B cell (primary cell): ENCODE results near the gene TTC21A. TPM values are rescaled to one million over a fixed set of nuclear protein-coding genes. Genes with fewer than 3 reads are reported as not detected.

Experiments used
- ATAC-seq: fragments of 200-7000 bp; cut with Tn5 transposase; one replicate; pipeline ENCODE4 v1.10.0; 2021; ENCODE audit warnings: low read depth, mild to moderate bottlenecking, moderate number of reproducible peaks, moderate library complexity
- CTCF ChIA-PET: fragments of 350-600 bp; sonication (Branson Sonifier 250); formaldehyde crosslinking; loops from one replicate; lab custom pipeline; 2021; ENCODE audit warnings: antibody characterized with exemption, inconsistent platforms; lab: Charles Lee
- POLR2A ChIA-PET: fragments of 350-600 bp; sonication (Branson Sonifier 250); formaldehyde crosslinking; loops from one replicate; lab custom pipeline; 2021; ENCODE audit warnings: antibody characterized with exemption; lab: Charles Lee
- DNase-seq: peaks from one replicate; pipeline ENCODE4 v3.0.0; 2013
- H2AFZ ChIP-seq: 2 replicates; pipeline ENCODE4 v1.6.1; 2012; ENCODE audit warnings: mild to moderate bottlenecking, low read depth, low read length; ENCODE audit not compliant: insufficient read depth, poor library complexity, severe bottlenecking
- H3K27ac ChIP-seq, 2 donors: 1 replicate in 1 of 2; 2 replicates in 1 of 2; pipeline ENCODE4 v1.5.1; 2012 to 2013; ENCODE audit warnings: low read length in 2 of 2, mild to moderate bottlenecking in 2 of 2, moderate library complexity in 1 of 2
- H3K27me3 ChIP-seq, 4 experiments: fragments of 200-600 bp in 1 of 4; sonication (generic) in 1 of 4; replicated peaks in 1 of 4; 1 replicate in 2 of 4; 2 replicates in 2 of 4; pipeline versions ENCODE4 v1.6.1 to v1.7.0; 2013 to 2016; ENCODE audit warnings: low read length in 3 of 4, mild to moderate bottlenecking in 2 of 4, mixed read lengths in 1 of 4, moderate library complexity in 1 of 4; ENCODE audit not compliant: insufficient read depth in 4 of 4, control insufficient read depth in 3 of 4; ENCODE audit errors: control extremely low read depth in 1 of 4
- H3K36me3 ChIP-seq, 2 experiments: replicated peaks in 1 of 2; 1 replicate in 1 of 2; 2 replicates in 1 of 2; pipeline versions ENCODE4 v1.6.1 to v1.7.1; 2013; ENCODE audit warnings: low read length in 1 of 2; ENCODE audit not compliant: insufficient read depth in 2 of 2, control insufficient read depth in 1 of 2; ENCODE audit errors: control extremely low read depth in 1 of 2, extremely low read depth in 1 of 2
- H3K4me1 ChIP-seq, 2 donors: fragments of 200-600 bp in 1 of 2; sonication (generic) in 1 of 2; 1 replicate in 1 of 2; 2 replicates in 1 of 2; pipeline versions ENCODE4 v1.5.1 to v1.6.1; 2013 to 2017; ENCODE audit warnings: low read length in 2 of 2; ENCODE audit not compliant: control insufficient read depth in 2 of 2, insufficient read depth in 2 of 2
- H3K4me2 ChIP-seq: replicated peaks from 2 replicates; pipeline ENCODE3; 2012; ENCODE audit warnings: mild to moderate bottlenecking, low read depth, low read length; ENCODE audit not compliant: poor library complexity, severe bottlenecking
- H3K4me3 ChIP-seq, 5 experiments: fragments of 200-600 bp in 1 of 5; sonication (generic) in 1 of 5; 1 replicate in 3 of 5; 2 replicates in 2 of 5; pipeline versions ENCODE4 v1.5.1 to v1.7.0; 2011 to 2016; ENCODE audit warnings: low read length in 4 of 5, mild to moderate bottlenecking in 4 of 5, low read depth in 2 of 5, control low read depth in 1 of 5, moderate library complexity in 1 of 5; ENCODE audit not compliant: insufficient read depth in 1 of 5; ENCODE audit errors: control extremely low read depth in 1 of 5, extremely low read depth in 1 of 5
- H3K79me2 ChIP-seq: fragments of 200-600 bp; sonication (generic); one replicate; pipeline ENCODE4 v1.6.0; 2016; ENCODE audit warnings: low read length; ENCODE audit not compliant: control insufficient read depth, insufficient read depth
- H3K9ac ChIP-seq: fragments of 200-600 bp; sonication (generic); 2 replicates; pipeline ENCODE4 v1.6.1; 2017; ENCODE audit warnings: mild to moderate bottlenecking, low read length, moderate library complexity
- H3K9me3 ChIP-seq, 3 donors: one replicate each; pipeline versions ENCODE4 v1.6.1 to v1.7.1; 2013; ENCODE audit warnings: low read length in 2 of 3; ENCODE audit not compliant: control insufficient read depth in 2 of 3, insufficient read depth in 1 of 3; ENCODE audit errors: control extremely low read depth in 1 of 3
- H4K20me1 ChIP-seq: 2 replicates; pipeline ENCODE4 v1.6.0; 2012; ENCODE audit warnings: mild to moderate bottlenecking, low read length; ENCODE audit not compliant: insufficient read depth, control insufficient read depth, poor library complexity, severe bottlenecking
- H3K27ac Mint-ChIP-seq: one replicate; pipeline ENCODE4 v1.8.0; 2021; ENCODE audit warnings: mixed read lengths
- H3K27me3 Mint-ChIP-seq: one replicate; pipeline ENCODE4 v1.8.0; 2021; ENCODE audit warnings: mixed read lengths
- H3K4me1 Mint-ChIP-seq: one replicate; pipeline ENCODE4 v1.8.0; 2021; ENCODE audit warnings: mixed read lengths
- H3K4me3 Mint-ChIP-seq: one replicate; pipeline ENCODE4 v1.8.0; 2021; ENCODE audit warnings: mixed read lengths
- H3K9me3 Mint-ChIP-seq: one replicate; pipeline ENCODE4 v1.8.0; 2022; ENCODE audit warnings: mixed read lengths; ENCODE audit not compliant: insufficient read depth
- CTCF ChIP-seq: fragments of 200-600 bp; IDR thresholded peaks from one replicate; pipeline ENCODE4 v1.8.0; 2022; ENCODE audit warnings: antibody characterized with exemption, mild to moderate bottlenecking
- EZH2 ChIP-seq: IDR thresholded peaks from 2 replicates; pipeline ENCODE4 v1.6.1; 2012; ENCODE audit warnings: borderline replicate concordance, low read depth, mild to moderate bottlenecking, moderate library complexity, low read length; ENCODE audit not compliant: insufficient read depth, poor library complexity, severe bottlenecking
- WGBS: methylation state at CpG from one replicate; pipeline ENCODE4 v1.1.5; 2013; ENCODE audit warnings: missing lambda C conversion rate; ENCODE audit not compliant: insufficient coverage; 5-methylcytosine and 5-hydroxymethylcytosine counted together
- intact Hi-C: fragments of 100-400 bp; cut with micrococcal nuclease; formaldehyde crosslinking; loops from one replicate; pipeline ENCODE4 v1.10.0; 2022
- polyA plus RNA-seq: library from polyadenylated mRNA; depleted of rRNA; stranded (reverse); fragments of >200 nt; gene quantifications from 2 replicates; pipeline ENCODE4 v1.2.3, GENCODE V29; 2012
- total RNA-seq, 2 donors: library from RNA; stranded (reverse); fragments of 120-200 nt in 1 of 2; gene quantifications; 1 replicate in 1 of 2; 2 replicates in 1 of 2; pipeline versions ENCODE4 v1.2.3 to v1.2.4, GENCODE V29; 2013 to 2022

TTC21A gene
- total and polyA plus RNA-seq, 2 donors (not counting 1 experiment from before 2014, with no cell fraction given) = 49.2 to 106 TPM

- no peak overlapping the region for H3K27ac Mint-ChIP-seq
Measured at GRCh38 chr3:39133822-39134221, 26.3 kb downstream of the TTC21A start.

GRCh38 chr3:39134305-39134704 lies 26.8 kb downstream of the TTC21A start:
- no peaks in the 10 kb centered on the region for H3K27me3 Mint-ChIP-seq

More at GRCh38 chr3:39133822-39134221, 26.3 kb downstream of the TTC21A start:
- ATAC-seq (no peak), DNase-seq (no peak)
- H2AFZ ChIP-seq = no peak overlapping the region
- Mint-ChIP-seq H3K9me3 (no peaks in the 10 kb centered on the region), H3K4me1 (peaks cover 3% of the 10 kb centered on the region), H3K4me3 (no peak overlapping the region), H3K27me3 (no peaks in the 10 kb centered on the region)
- H3K9me3 ChIP-seq = no peaks in the 10 kb centered on the region
- no peak overlapping the region for H3K4me3 ChIP-seq
- intact Hi-C loops = no loop called here
- ChIA-PET CTCF (interaction anchor here (0.8 to 2.7 kb wide), 4 partner anchors 12 to 158 kb away, joined by 3 to 9 read pairs (median 6); no protein-coding TSS in a partner anchor), POLR2A (no interaction called here)
- WGBS = 73% methylated on average over 6 of the region's 6 CpGs
- H3K4me2 ChIP-seq = no peak overlapping the region
- H3K36me3 ChIP-seq = peaks cover 0 to 61% of the 10 kb centered on the region in 2 experiments
- H4K20me1 ChIP-seq = no peaks in the 10 kb centered on the region
- H3K79me2 ChIP-seq = no peaks in the 10 kb centered on the region
- H3K9ac ChIP-seq = no peak overlapping the region
- H3K4me1 ChIP-seq = peaks cover 0 to 1% of the 10 kb centered on the region in 2 donors
- H3K27me3 ChIP-seq = no peaks in the 10 kb centered on the region
- no peak overlapping the region for H3K27ac ChIP-seq
- TF ChIP-seq CTCF (no peak), EZH2 (no peak)

More at GRCh38 chr3:39134305-39134704, 26.8 kb downstream of the TTC21A start:
- DNase-seq (no peak), ATAC-seq (no peak)
- 60% methylated on average over 3 of the region's 7 CpGs for WGBS
- H3K79me2 ChIP-seq = no peaks in the 10 kb centered on the region
- no peak overlapping the region for H3K27ac ChIP-seq
- no peak overlapping the region for H3K4me3 ChIP-seq
- CTCF ChIA-PET = interaction anchor here (2.0 to 2.7 kb wide), 2 partner anchors 12 to 158 kb away, joined by 5 to 9 read pairs; no protein-coding TSS in a partner anchor
- no peaks in the 10 kb centered on the region for H3K9me3 ChIP-seq
- H3K27ac Mint-ChIP-seq = no peak overlapping the region
- H3K4me1 ChIP-seq = no peaks in the 10 kb centered on the region
- no peaks in the 10 kb centered on the region for H3K4me1 Mint-ChIP-seq
- POLR2A ChIA-PET = no interaction called here
- H3K27me3 ChIP-seq = no peaks in the 10 kb centered on the region
- no peaks in the 10 kb centered on the region for H3K9me3 Mint-ChIP-seq
- H3K36me3 ChIP-seq = peaks cover 0 to 57% of the 10 kb centered on the region in 2 experiments
- H3K4me2 ChIP-seq = no peak overlapping the region
- intact Hi-C loops = no loop called here
- no peak overlapping the region for H3K9ac ChIP-seq
- TF ChIP-seq EZH2 = no peak
- no peak for TF ChIP-seq CTCF
- no peak overlapping the region for H3K4me3 Mint-ChIP-seq
- no peak overlapping the region for H2AFZ ChIP-seq
- H4K20me1 ChIP-seq = no peaks in the 10 kb centered on the region
